Ascending aorta (tissue), 2 donors: ENCODE results near the gene IGSF6. TPM values are rescaled to one million over a fixed set of nuclear protein-coding genes. Genes with fewer than 3 reads are reported as not detected.
"Not testable (repeated sequence)": the region's sequence is repeated elsewhere in the genome, so short reads cannot be mapped to it uniquely, and the experiment has no call there.

ENCODE experiments used
- DNase-seq, 2 donors: peaks; one replicate each; pipeline ENCODE4 v3.0.0-alpha.2; 2019; ENCODE audit warnings: low spot score in 2 of 2
- H3K27ac ChIP-seq, 2 donors: fragments of 200-600 bp; sonication (generic); one replicate each; pipeline ENCODE4 v1.5.1; 2016 to 2017; ENCODE audit warnings: mild to moderate bottlenecking in 1 of 2
- H3K27me3 ChIP-seq: fragments of 200-600 bp; sonication (generic); one replicate; pipeline ENCODE4 v1.5.1; 2017
- H3K36me3 ChIP-seq, 2 donors: fragments of 200-600 bp; sonication (generic); one replicate each; pipeline ENCODE4 v1.5.1; 2016
- H3K4me1 ChIP-seq, 2 donors: fragments of 200-600 bp; sonication (generic); one replicate each; pipeline ENCODE4 v1.5.1; 2016 to 2017; ENCODE audit warnings: mild to moderate bottlenecking in 1 of 2
- H3K4me3 ChIP-seq, 2 donors: fragments of 200-600 bp; sonication (generic); one replicate each; pipeline ENCODE4 v1.5.1; 2016 to 2017; ENCODE audit warnings: mild to moderate bottlenecking in 1 of 2
- H3K9me3 ChIP-seq, 2 donors: fragments of 200-600 bp; sonication (generic); one replicate each; pipeline ENCODE4 v1.5.1; 2016
- intact Hi-C: fragments of 100-400 bp; cut with DNase I; formaldehyde crosslinking; loops from one replicate; pipeline ENCODE4 v1.15.1; 2023
- total RNA-seq: library from RNA; depleted of rRNA; stranded (reverse); fragments of >200 nt; gene quantifications from one replicate; pipeline ENCODE4 v1.1.0, GENCODE V29; 2016
- TF ChIP-seq, protein P1 (sequence below), 3 experiments: fragments of 200-600 bp in 2 of 3; fragments of 450-650 bp in 1 of 3; sonication (generic) in 2 of 3; IDR thresholded peaks; one replicate each; pipeline ENCODE4 v1.5.1; 2016 to 2019; ENCODE audit warnings: antibody characterized with exemption in 3 of 3, mild to moderate bottlenecking in 1 of 3, moderate library complexity in 1 of 3

IGSF6 gene
- total RNA-seq, 1 donor from 2014 or later, result 3.1 TPM

DNA sequence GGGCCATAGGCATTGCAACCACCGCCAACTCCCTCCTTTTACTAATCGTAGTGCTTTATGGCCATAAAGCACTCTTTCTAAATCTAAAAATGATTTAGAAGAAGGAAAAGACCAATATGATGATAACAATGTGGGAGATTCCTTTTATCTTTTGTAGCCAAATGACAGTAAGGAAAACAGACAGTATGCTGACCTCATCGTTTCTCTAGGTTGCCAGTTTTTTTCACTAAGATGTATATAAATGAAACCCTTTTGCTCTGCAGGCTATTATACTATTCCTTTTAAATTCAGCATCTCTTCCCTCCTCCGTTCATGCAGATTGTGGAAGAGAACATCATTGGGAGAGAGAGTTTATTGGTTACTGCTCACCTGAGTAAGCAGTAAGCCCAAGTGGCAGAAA, 36.7 kb upstream of the IGSF6 start:
- H3K36me3 ChIP-seq, result no peaks in the 10 kb centered on the region
- intact Hi-C loops, result no loop called here
- H3K9me3 ChIP-seq, result peaks cover 0 to 4% of the 10 kb centered on the region in 2 donors
- DNase-seq, result no peak
- no peaks in the 10 kb centered on the region for H3K4me1 ChIP-seq
- no peak overlapping the region for H3K4me3 ChIP-seq
- H3K27me3 ChIP-seq, result no peaks in the 10 kb centered on the region
- no peak overlapping the region for H3K27ac ChIP-seq
- TF ChIP-seq, protein P1, sequence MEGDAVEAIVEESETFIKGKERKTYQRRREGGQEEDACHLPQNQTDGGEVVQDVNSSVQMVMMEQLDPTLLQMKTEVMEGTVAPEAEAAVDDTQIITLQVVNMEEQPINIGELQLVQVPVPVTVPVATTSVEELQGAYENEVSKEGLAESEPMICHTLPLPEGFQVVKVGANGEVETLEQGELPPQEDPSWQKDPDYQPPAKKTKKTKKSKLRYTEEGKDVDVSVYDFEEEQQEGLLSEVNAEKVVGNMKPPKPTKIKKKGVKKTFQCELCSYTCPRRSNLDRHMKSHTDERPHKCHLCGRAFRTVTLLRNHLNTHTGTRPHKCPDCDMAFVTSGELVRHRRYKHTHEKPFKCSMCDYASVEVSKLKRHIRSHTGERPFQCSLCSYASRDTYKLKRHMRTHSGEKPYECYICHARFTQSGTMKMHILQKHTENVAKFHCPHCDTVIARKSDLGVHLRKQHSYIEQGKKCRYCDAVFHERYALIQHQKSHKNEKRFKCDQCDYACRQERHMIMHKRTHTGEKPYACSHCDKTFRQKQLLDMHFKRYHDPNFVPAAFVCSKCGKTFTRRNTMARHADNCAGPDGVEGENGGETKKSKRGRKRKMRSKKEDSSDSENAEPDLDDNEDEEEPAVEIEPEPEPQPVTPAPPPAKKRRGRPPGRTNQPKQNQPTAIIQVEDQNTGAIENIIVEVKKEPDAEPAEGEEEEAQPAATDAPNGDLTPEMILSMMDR (IDR thresholded peaks at IDR 0.05), result no peak

DNA sequence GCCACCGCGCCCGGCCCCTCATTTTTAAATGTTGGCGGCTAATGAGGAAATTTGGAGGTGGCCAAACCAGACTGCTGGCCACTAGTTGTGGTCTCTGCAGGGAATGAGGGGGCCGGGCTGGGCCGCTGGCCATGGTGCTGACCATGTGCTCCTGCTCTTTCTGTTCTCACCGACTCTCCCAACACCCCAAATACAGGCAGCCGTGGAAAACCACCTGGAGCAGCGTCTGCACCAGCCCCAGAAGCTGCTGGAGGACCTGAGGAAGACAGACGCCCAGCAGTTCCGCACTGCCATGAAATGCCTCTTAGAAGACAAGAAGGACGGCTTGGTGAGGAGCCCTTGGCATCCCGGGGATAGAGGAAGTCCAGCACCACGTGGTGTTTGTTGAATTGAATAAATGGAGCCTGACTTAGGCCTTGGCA, 32.6 kb upstream of the IGSF6 start:
- H3K4me1 ChIP-seq, result no peaks in the 10 kb centered on the region
- H3K27ac ChIP-seq, result no peak overlapping the region
- peaks cover 0 to 4% of the 10 kb centered on the region in 2 donors for H3K9me3 ChIP-seq
- no peaks in the 10 kb centered on the region for H3K36me3 ChIP-seq
- no peaks in the 10 kb centered on the region for H3K27me3 ChIP-seq
- intact Hi-C loops, result no loop called here
- DNase-seq, result no peak
- TF ChIP-seq, protein P1 (IDR thresholded peaks at IDR 0.05), result no peak
- no peak overlapping the region for H3K4me3 ChIP-seq

DNA sequence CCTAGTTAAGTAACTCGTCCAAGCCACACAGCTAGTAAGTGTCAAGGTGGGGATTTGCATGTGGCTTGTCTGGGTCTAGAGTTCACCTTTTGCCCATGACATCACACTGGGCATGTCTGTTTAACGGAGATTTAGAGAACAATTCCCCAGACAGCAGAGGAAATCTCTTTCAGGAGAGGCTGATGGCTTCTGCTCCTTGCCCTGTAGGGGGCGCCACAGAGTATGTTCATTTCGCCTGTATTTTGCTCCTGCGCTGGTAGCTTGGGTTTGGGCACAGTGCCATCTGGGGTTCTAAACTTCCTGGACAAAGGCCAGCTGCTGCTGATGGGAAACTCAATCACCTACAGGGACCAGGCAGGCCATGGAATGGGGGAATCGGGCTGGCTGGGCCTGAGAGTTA, 31.8 kb upstream of the IGSF6 start:
- Histone ChIP-seq H3K9me3 (peaks cover 0 to 4% of the 10 kb centered on the region in 2 donors), H3K4me1 (no peaks in the 10 kb centered on the region), H3K4me3 (no peak overlapping the region), H3K36me3 (no peaks in the 10 kb centered on the region), H3K27me3 (no peaks in the 10 kb centered on the region), H3K27ac (no peak overlapping the region)
- no peak for DNase-seq
- TF ChIP-seq, protein P1 (IDR thresholded peaks at IDR 0.05), result no peak
- intact Hi-C loops, result no loop called here

DNA sequence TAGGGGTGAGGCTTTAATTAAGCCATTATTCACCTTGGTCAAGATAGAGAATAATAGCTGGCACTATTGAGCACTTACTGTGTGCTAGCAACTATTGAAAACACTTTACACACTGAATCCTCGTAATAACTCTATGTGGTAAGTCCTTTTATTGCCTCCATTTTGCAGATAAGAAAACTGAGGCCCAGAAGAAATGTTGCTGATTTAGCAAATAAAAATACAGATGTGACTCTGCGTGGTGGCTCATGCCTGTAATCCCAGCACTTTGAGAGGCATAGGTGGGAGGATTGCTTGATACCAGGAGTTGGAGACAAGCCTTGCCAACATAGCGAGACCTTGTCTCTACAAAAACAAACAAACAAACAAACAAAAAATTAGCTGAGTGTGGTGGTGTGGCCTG, 30.8 kb upstream of the IGSF6 start:
- intact Hi-C loops, result no loop called here
- Histone ChIP-seq H3K4me3 (no peak overlapping the region), H3K9me3 (no peaks in the 10 kb centered on the region), H3K36me3 (no peaks in the 10 kb centered on the region), H3K4me1 (no peaks in the 10 kb centered on the region), H3K27me3 (no peaks in the 10 kb centered on the region), H3K27ac (no peak overlapping the region)
- DNase-seq, result no peak
- TF ChIP-seq, protein P1 (IDR thresholded peaks at IDR 0.05), result no peak

DNA sequence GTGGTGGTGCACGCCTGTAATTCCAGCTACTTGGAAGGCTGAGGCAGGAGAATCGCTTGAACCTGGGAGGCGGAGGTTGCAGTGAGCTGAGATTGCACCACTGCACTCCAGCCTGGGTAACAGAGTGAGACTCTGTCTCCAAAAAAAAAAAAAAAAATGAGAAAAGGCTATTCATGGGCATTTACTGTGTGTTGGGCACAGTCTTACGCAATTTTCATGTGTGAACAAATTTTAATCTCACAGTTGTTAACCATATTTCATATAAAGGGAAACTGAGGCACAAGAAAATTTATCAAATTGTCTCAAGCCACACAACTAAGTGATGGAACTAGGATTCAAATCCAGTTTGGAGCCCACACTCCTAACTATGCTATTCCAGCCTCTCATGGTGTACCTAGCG, 28.3 kb upstream of the IGSF6 start:
- H3K4me3 ChIP-seq, H3K9me3 ChIP-seq, intact Hi-C loops, H3K4me1 ChIP-seq, H3K27me3 ChIP-seq, H3K27ac ChIP-seq, H3K36me3 ChIP-seq, DNase-seq: not testable (repeated sequence)

DNA sequence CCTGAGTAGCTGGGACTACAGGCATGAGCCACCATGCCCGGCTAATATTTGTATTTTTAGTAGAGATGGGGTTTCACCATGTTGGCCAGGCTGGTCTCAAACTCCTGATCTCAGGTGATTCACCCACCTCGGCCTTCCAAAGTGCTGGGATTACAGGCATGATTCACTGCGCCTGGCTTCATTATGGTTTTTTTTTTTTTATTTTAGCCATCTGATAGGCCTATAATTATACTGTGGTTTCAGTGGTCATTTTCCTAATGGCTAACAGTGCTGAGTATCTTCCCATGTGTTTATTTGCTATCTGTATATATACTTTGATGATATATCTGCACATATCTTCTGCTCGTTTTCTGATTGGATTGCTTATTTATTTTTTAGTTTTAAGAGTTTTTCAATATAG, 22.0 kb upstream of the IGSF6 start:
- DNase-seq, H3K9me3 ChIP-seq, H3K4me1 ChIP-seq, intact Hi-C loops, H3K4me3 ChIP-seq, H3K27ac ChIP-seq, H3K36me3 ChIP-seq, H3K27me3 ChIP-seq: not testable (repeated sequence)

DNA sequence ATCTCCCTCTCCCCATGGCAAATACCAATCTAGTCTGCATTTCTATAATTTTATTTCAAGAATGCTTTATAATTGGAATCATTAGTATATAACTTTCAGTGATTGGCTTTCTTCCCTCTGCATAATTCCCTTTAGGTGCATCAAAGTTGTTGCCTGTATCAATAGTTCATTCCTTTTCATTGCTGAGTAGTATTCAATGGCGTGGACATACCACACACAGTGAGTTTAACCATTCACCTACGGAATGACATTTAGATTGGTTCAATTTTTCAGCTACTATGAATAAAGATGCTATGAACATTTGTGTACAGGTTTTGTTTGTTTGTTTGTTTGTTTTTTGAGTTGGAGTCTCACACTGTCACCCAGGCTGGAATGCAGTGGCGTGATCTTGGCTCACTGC, 21.1 kb upstream of the IGSF6 start:
- intact Hi-C loops, result no loop called here
- H3K36me3 ChIP-seq, result no peaks in the 10 kb centered on the region
- no peak for DNase-seq
- no peaks in the 10 kb centered on the region for H3K27me3 ChIP-seq
- H3K4me1 ChIP-seq, result no peaks in the 10 kb centered on the region
- TF ChIP-seq, protein P1 (IDR thresholded peaks at IDR 0.05), result no peak
- no peak overlapping the region for H3K27ac ChIP-seq
- peaks cover 0 to 6% of the 10 kb centered on the region in 2 donors for H3K9me3 ChIP-seq
- H3K4me3 ChIP-seq, result no peak overlapping the region
